Esophagus muscularis mucosa (tissue), 3 donors: ENCODE measurements around the gene DDIT3.

Source experiments
- CTCF ChIP-seq, 3 experiments: fragments of 200-600 bp in 2 of 3; fragments of 450-650 bp in 1 of 3; sonication (generic) in 2 of 3; IDR thresholded peaks; one replicate each; pipeline ENCODE4 v1.5.1; 2017 to 2019; ENCODE audit warnings: antibody characterized with exemption in 3 of 3, mild to moderate bottlenecking in 2 of 3, moderate library complexity in 1 of 3
- POLR2A ChIP-seq: fragments of 450-650 bp; IDR thresholded peaks from one replicate; pipeline ENCODE4 v1.6.1; 2017; ENCODE audit warnings: antibody characterized with exemption, moderate library complexity, mild to moderate bottlenecking, low read depth

DNA sequence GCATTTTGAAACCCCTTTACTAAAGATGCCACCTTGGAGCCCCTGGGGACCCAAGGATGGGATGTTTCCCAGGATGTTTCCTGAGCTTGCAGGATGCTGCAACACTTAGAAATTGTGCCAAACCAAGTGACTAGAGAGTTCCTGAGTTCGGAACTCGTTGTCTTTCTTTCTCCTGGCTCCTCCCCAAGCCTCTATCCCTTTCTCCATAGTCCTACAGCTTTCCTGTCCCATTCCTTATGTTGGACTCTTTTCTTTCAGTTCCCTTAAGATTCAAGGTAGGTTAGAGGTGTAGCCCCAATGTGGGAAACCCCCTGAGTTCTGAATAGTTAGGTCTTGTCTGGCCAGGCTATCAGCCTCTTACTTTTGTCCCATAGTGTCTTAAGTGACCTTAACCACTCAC, 28.2 kb upstream of the DDIT3 start:
- no peak for TF ChIP-seq CTCF (IDR thresholded peaks at IDR 0.05)
- TF ChIP-seq POLR2A: no peak
